Adrenal gland (tissue), 12 donors: ENCODE results near the gene DOP1A. TPM values are rescaled to one million over a fixed set of nuclear protein-coding genes. Genes with fewer than 3 reads are reported as not detected.

Experiments
- DNase-seq, 7 donors: peaks; one replicate each; pipeline ENCODE4 v3.0.0-alpha.2; 2019 to 2020
- H3K27ac ChIP-seq, 5 donors: fragments of 200-600 bp; sonication (generic) in 4 of 5; 1 replicate in 3 of 5; 2 replicates in 2 of 5; pipeline versions ENCODE4 v1.5.1 to v1.8.0; 2016 to 2020; ENCODE audit warnings: mild to moderate bottlenecking in 1 of 5
- H3K27me3 ChIP-seq: fragments of 200-600 bp; 2 replicates; pipeline ENCODE4 v1.8.0; 2021
- H3K36me3 ChIP-seq, 2 donors: fragments of 200-600 bp; replicated peaks in 1 of 2; 1 replicate in 1 of 2; 2 replicates in 1 of 2; pipeline versions ENCODE4 v1.5.1 to v1.8.0; 2018 to 2022
- H3K4me1 ChIP-seq, 2 donors: fragments of 200-600 bp; replicated peaks in 1 of 2; 1 replicate in 1 of 2; 2 replicates in 1 of 2; pipeline versions ENCODE4 v1.5.1 to v1.8.0; 2018 to 2021
- H3K4me3 ChIP-seq, 4 donors: fragments of 200-600 bp; sonication (generic) in 3 of 4; one replicate each; pipeline ENCODE4 v1.5.1; 2016 to 2018
- H3K9me3 ChIP-seq, 3 donors: fragments of 200-600 bp; sonication (generic) in 1 of 3; replicated peaks in 1 of 3; 1 replicate in 2 of 3; 2 replicates in 1 of 3; pipeline versions ENCODE4 v1.5.1 to v1.8.0; 2016 to 2021
- CTCF ChIP-seq, 6 experiments: fragments of 450-650 bp in 4 of 6; fragments of 200-600 bp in 2 of 6; sonication (generic) in 1 of 6; IDR thresholded peaks; 1 replicate in 5 of 6; 2 replicates in 1 of 6; pipeline versions ENCODE4 v1.5.1 to v1.8.0; 2016 to 2021; ENCODE audit warnings: antibody characterized with exemption in 6 of 6, mild to moderate bottlenecking in 2 of 6, moderate library complexity in 1 of 6
- POLR2A ChIP-seq, 2 donors: fragments of 450-650 bp; IDR thresholded peaks; one replicate each; pipeline ENCODE4 v1.6.1; 2017; ENCODE audit warnings: antibody characterized with exemption in 2 of 2, mild to moderate bottlenecking in 2 of 2, moderate library complexity in 1 of 2
- WGBS, 4 donors: extraction: QIAGEN DNeasy Blood & Tissue Kit in 2 of 4; methylation state at CpG; one replicate each; pipeline versions ENCODE4 v1.1.5 to v1.1.7; 2013 to 2017; 5-methylcytosine and 5-hydroxymethylcytosine counted together
- intact Hi-C, 2 donors: fragments of 100-400 bp; cut with DNase I; formaldehyde crosslinking; loops; one replicate each; pipeline versions ENCODE4 v1.14.1 to v1.15.0; 2022 to 2023
- polyA plus RNA-seq, 3 donors: library from polyadenylated mRNA; stranded (reverse); fragments of 200-250 nt in 2 of 3; fragments of 350-450 nt in 1 of 3; fragmentation: Illumina TruSeq in 1 of 3; extraction: RNeasy Lipid Tissue Mini Kit (QIAGEN cat#74804) in 1 of 3; gene quantifications; one replicate each; pipeline ENCODE4 v1.2.3, GENCODE V29; 2013 to 2014
- total RNA-seq, 9 donors: library from RNA; depleted of rRNA in 4 of 9; stranded (reverse); fragments of >200 nt in 4 of 9; fragments of 120-200 nt in 1 of 9; fragmentation: NEBNext Ultra II Directional in 1 of 9; extraction: Animal tissue kit (Norgen Biotek cat#: 25700) in 1 of 9; gene quantifications; one replicate each; pipeline versions ENCODE4 v1.1.0 to v1.2.4, GENCODE V29; 2013 to 2023
- donor health status: healthy with polysubstance abuse.
- donor health status: Bipolar disorder and iron deficiency.
- donor health status: DM: yes; HTN: yes; CAD: no.
- donor health status: DM: no; HTN: no; CAD: no.
- donor health status: DM: no; HTN: no; CAD: no.
- donor health status: DM: yes; HTN: yes; CAD: no.

Gene DOP1A
- total and polyA plus RNA-seq, 12 donors = 11.3 to 33.6 (median 17.8) TPM

- no peaks in the 10 kb centered on the region for H3K4me1 ChIP-seq
- no peak for DNase-seq
- WGBS, 4 donors = 95 to 100% (median 98%) methylated on average over 2 of the region's 2 CpGs
- intact Hi-C loops = no loop called here
- H3K4me3 ChIP-seq = no peak overlapping the region
- H3K27ac ChIP-seq = no peak overlapping the region
- H3K9me3 ChIP-seq = no peaks in the 10 kb centered on the region
- TF ChIP-seq POLR2A (IDR thresholded peaks at IDR 0.05) (no peak), CTCF (IDR thresholded peaks at IDR 0.05) (no peak)
- no peaks in the 10 kb centered on the region for H3K27me3 ChIP-seq
- peaks cover 0 to 40% of the 10 kb centered on the region in 2 donors for H3K36me3 ChIP-seq
Measured at GRCh38 chr6:83127976-83128375, 60.5 kb downstream of the DOP1A start.

GRCh38 chr6:83132121-83132520, 64.7 kb downstream of the DOP1A start:
- H3K27ac ChIP-seq = no peak overlapping the region
- WGBS, 4 donors = 93 to 97% (median 95%) methylated on average over 3 of the region's 3 CpGs
- no peaks in the 10 kb centered on the region for H3K4me1 ChIP-seq
- DNase-seq = no peak
- TF ChIP-seq POLR2A (IDR thresholded peaks at IDR 0.05) (no peak), CTCF (IDR thresholded peaks at IDR 0.05) (no peak)
- H3K27me3 ChIP-seq = no peaks in the 10 kb centered on the region
- intact Hi-C loops = no loop called here
- no peaks in the 10 kb centered on the region for H3K9me3 ChIP-seq
- H3K4me3 ChIP-seq = no peak overlapping the region
- H3K36me3 ChIP-seq = peaks cover 0 to 27% of the 10 kb centered on the region in 2 donors

GRCh38 chr6:83138118-83138722, 70.7 kb downstream of the DOP1A start:
- no peak for TF ChIP-seq POLR2A (IDR thresholded peaks at IDR 0.05)
- TF ChIP-seq CTCF (IDR thresholded peaks at IDR 0.05) = no peak
- intact Hi-C loops = no loop called here
- Histone ChIP-seq H3K4me3 (no peak overlapping the region), H3K27ac (no peak overlapping the region), H3K27me3 (no peaks in the 10 kb centered on the region), H3K4me1 (no peaks in the 10 kb centered on the region), H3K9me3 (no peaks in the 10 kb centered on the region), H3K36me3 (peaks cover 0 to 14% of the 10 kb centered on the region in 2 donors)
- DNase-seq = no peak
- WGBS, 4 donors = 94 to 98% (median 96%) methylated on average over 5 of the region's 5 CpGs

- H3K27ac ChIP-seq = no peak overlapping the region
- H3K4me1 ChIP-seq = no peaks in the 10 kb centered on the region
- no peaks in the 10 kb centered on the region for H3K27me3 ChIP-seq
- H3K9me3 ChIP-seq = no peaks in the 10 kb centered on the region
- peaks cover 0 to 17% of the 10 kb centered on the region in 2 donors for H3K36me3 ChIP-seq
- no peak for TF ChIP-seq CTCF (IDR thresholded peaks at IDR 0.05)
- TF ChIP-seq POLR2A (IDR thresholded peaks at IDR 0.05) = no peak
- no peak overlapping the region for H3K4me3 ChIP-seq
- WGBS, 4 donors = 75 to 95% (median 92%) methylated on average over 3 of the region's 3 CpGs
- DNase-seq = no peak
- intact Hi-C loops = no loop called here
Measured at GRCh38 chr6:83138758-83139157, 71.3 kb downstream of the DOP1A start.
